OCI-M2 (cell line): ENCODE results near the gene CHRNA5.

Source experiments
- DNase-seq: peaks from one replicate; lab custom pipeline; 2025; ENCODE audit not compliant: unreplicated experiment; lab: John Stamatoyannopoulos, UW

Gene CHRNA5

GRCh38 chr15:78620021-78620526 is 54.8 kb downstream of the CHRNA5 start:
- DNase-seq: no peak

GRCh38 chr15:78620527-78621421 is 55.5 kb downstream of the CHRNA5 start, which contains the start of gene CHRNA3:
Gene CHRNA3, minus strand, starts transcription at chr15:78620996. Its CDS starts 202 bp downstream, at chr15:78620794.
- DNase-seq: no peak

GRCh38 chr15:78621810-78622402 is 56.6 kb downstream of the CHRNA5 start:
- DNase-seq: no peak

- DNase-seq: no peak
Observed at GRCh38 chr15:78623786-78624497, 58.6 kb downstream of the CHRNA5 start.

- no peak for DNase-seq
Observed at GRCh38 chr15:78624651-78625590, 59.6 kb downstream of the CHRNA5 start.

- DNase-seq: no peak
Observed at GRCh38 chr15:78625606-78626280, 60.4 kb downstream of the CHRNA5 start.

GRCh38 chr15:78626381-78626995 is 61.2 kb downstream of the CHRNA5 start:
- DNase-seq: no peak

GRCh38 chr15:78627348-78627747 is 62.0 kb downstream of the CHRNA5 start:
- no peak for DNase-seq

- no peak for DNase-seq
Observed at GRCh38 chr15:78628227-78628626, 62.9 kb downstream of the CHRNA5 start.

- no peak for DNase-seq
Observed at GRCh38 chr15:78629031-78629715, 63.9 kb downstream of the CHRNA5 start.

- DNase-seq: no peak
Observed at GRCh38 chr15:78629716-78630065, 64.4 kb downstream of the CHRNA5 start.

GRCh38 chr15:78630886-78631633 is 65.7 kb downstream of the CHRNA5 start:
- DNase-seq: no peak

GRCh38 chr15:78633348-78633747 is 68.0 kb downstream of the CHRNA5 start:
- DNase-seq: no peak

GRCh38 chr15:78634210-78635145 is 69.2 kb downstream of the CHRNA5 start:
- DNase-seq: no peak

- no peak for DNase-seq
Observed at GRCh38 chr15:78635346-78635745, 70.0 kb downstream of the CHRNA5 start.

GRCh38 chr15:78636378-78636859 is 71.1 kb downstream of the CHRNA5 start:
- DNase-seq: no peak
